ENCODE data around the gene RPTOR. TPM values are rescaled to one million over a fixed set of nuclear protein-coding genes. Genes with fewer than 3 reads are reported as not detected.

Gene RPTOR
- total and polyA plus RNA-seq, 10 of the 15 experiments (the other 5 are each of a cell fraction or from before 2014, with no cell fraction given), result 0.18 to 32.1 (median 7.8) TPM

- Histone ChIP-seq H3K9me3 (replicated peaks; ENCODE audit: control insufficient read depth, insufficient read depth, low read length) (no peaks in the 10 kb centered on the region), H3K4me2 (ENCODE audit: control insufficient read depth, insufficient read depth) (no peak overlapping the region), H2AFZ (ENCODE audit: control insufficient read depth, low read depth, low read length) (no peak overlapping the region), H3K79me2 (ENCODE audit: control insufficient read depth, insufficient read depth, low read length) (no peaks in the 10 kb centered on the region), H3K36me3 (ENCODE audit: control insufficient read depth in 2 of 2, insufficient read depth in 2 of 2, low read length in 1 of 2) (no peaks in the 10 kb centered on the region), H4K20me1 (ENCODE audit: control insufficient read depth, insufficient read depth) (no peaks in the 10 kb centered on the region), H3K27me3 (replicated peaks in 1 of 2; ENCODE audit: control insufficient read depth in 2 of 2, insufficient read depth in 2 of 2, low read length in 1 of 2) (peaks cover 0 to 2% of the 10 kb centered on the region in 2 experiments; a peak in 1 of 4 replicates), H3K4me3 (no peak overlapping the region), H3K27ac (ENCODE audit: control insufficient read depth, insufficient read depth) (no peak overlapping the region), H3K9ac (ENCODE audit: control insufficient read depth, insufficient read depth, low read length) (no peak overlapping the region), H3K4me1 (ENCODE audit: control insufficient read depth, insufficient read depth, low read length) (no peaks in the 10 kb centered on the region)
- intact Hi-C loops (cut with micrococcal nuclease; ENCODE audit: unreplicated experiment), result no loop called here
- ChIA-PET SMC1A (ENCODE audit: uncharacterized antibody, unreplicated experiment) (no interaction called here), CTCF (no interaction called here), POLR2A (interaction anchor here (0.9 kb wide), 1 partner anchor 11 kb away, joined by 3 read pairs; no protein-coding TSS in a partner anchor), RAD21 (ENCODE audit: unreplicated experiment) (no interaction called here)
- TF ChIP-seq SREBF2 (IDR thresholded peaks at IDR 0.05; ENCODE audit: low read length) (no peak), STAT1 (conservative IDR thresholded peaks at IDR 0.05) (no peak), ZNF622 (IDR thresholded peaks at IDR 0.05) (no peak), MTA2 (IDR thresholded peaks at IDR 0.05; ENCODE audit: low read depth) (no peak), MTA3 (IDR thresholded peaks at IDR 0.05; ENCODE audit: borderline replicate concordance, low read length) (no peak)
- TF ChIP-seq, protein P1, sequence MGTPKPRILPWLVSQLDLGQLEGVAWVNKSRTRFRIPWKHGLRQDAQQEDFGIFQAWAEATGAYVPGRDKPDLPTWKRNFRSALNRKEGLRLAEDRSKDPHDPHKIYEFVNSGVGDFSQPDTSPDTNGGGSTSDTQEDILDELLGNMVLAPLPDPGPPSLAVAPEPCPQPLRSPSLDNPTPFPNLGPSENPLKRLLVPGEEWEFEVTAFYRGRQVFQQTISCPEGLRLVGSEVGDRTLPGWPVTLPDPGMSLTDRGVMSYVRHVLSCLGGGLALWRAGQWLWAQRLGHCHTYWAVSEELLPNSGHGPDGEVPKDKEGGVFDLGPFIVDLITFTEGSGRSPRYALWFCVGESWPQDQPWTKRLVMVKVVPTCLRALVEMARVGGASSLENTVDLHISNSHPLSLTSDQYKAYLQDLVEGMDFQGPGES (IDR thresholded peaks at IDR 0.05), result no peak
- no TSS peak for BruUV-seq (replicated peaks)
- in situ Hi-C loops (cut with MboI), result no loop called here
- WGBS (ENCODE audit: insufficient coverage, insufficient replicate concordance, low lambda C conversion rate, missing lambda C conversion rate), result 69% methylated on average over 15 of the region's 15 CpGs
- FAIRE-seq (no peak), DNase-seq (ENCODE audit: low read depth, low spot score) (no peak), ATAC-seq (no peak)
These were observed 32.4 kb upstream of the RPTOR start for GRCh38 chr17:80512233-80512632.

GRCh38 chr17:80513201-80513600 is 31.4 kb upstream of the RPTOR start:
- WGBS (ENCODE audit: insufficient coverage, insufficient replicate concordance, low lambda C conversion rate, missing lambda C conversion rate), result 71% methylated on average over 16 of the region's 16 CpGs
- peaks cover 0 to 2% of the 10 kb centered on the region in 2 experiments; a peak in 1 of 4 replicates for H3K27me3 ChIP-seq (replicated peaks in 1 of 2; ENCODE audit: control insufficient read depth in 2 of 2, insufficient read depth in 2 of 2, low read length in 1 of 2)
- SMC1A ChIA-PET (ENCODE audit: uncharacterized antibody, unreplicated experiment), result no interaction called here
- DNase-seq (ENCODE audit: low read depth, low spot score), result no peak
- no peak for ATAC-seq
- no peak overlapping the region for H3K4me2 ChIP-seq (ENCODE audit: control insufficient read depth, insufficient read depth)
- BruUV-seq (replicated peaks), result no TSS peak
- in situ Hi-C loops (cut with MboI), result no loop called here
- no peaks in the 10 kb centered on the region for H3K9me3 ChIP-seq (replicated peaks; ENCODE audit: control insufficient read depth, insufficient read depth, low read length)
- H3K9ac ChIP-seq (ENCODE audit: control insufficient read depth, insufficient read depth, low read length), result no peak overlapping the region
- H4K20me1 ChIP-seq (ENCODE audit: control insufficient read depth, insufficient read depth), result no peaks in the 10 kb centered on the region
- POLR2A ChIA-PET, result no interaction called here
- no peak overlapping the region for H3K4me3 ChIP-seq
- CTCF ChIA-PET, result no interaction called here
- no peak for FAIRE-seq
- H2AFZ ChIP-seq (ENCODE audit: control insufficient read depth, low read depth, low read length), result no peak overlapping the region
- H3K79me2 ChIP-seq (ENCODE audit: control insufficient read depth, insufficient read depth, low read length), result no peaks in the 10 kb centered on the region
- no peaks in the 10 kb centered on the region for H3K36me3 ChIP-seq (ENCODE audit: control insufficient read depth in 2 of 2, insufficient read depth in 2 of 2, low read length in 1 of 2)
- no peak overlapping the region for H3K27ac ChIP-seq (ENCODE audit: control insufficient read depth, insufficient read depth)
- intact Hi-C loops (cut with micrococcal nuclease; ENCODE audit: unreplicated experiment), result no loop called here
- no peaks in the 10 kb centered on the region for H3K4me1 ChIP-seq (ENCODE audit: control insufficient read depth, insufficient read depth, low read length)
- RAD21 ChIA-PET (ENCODE audit: unreplicated experiment), result no interaction called here
- TF ChIP-seq BCLAF1 (IDR thresholded peaks at IDR 0.05) (no peak), BACH1 (IDR thresholded peaks at IDR 0.05; ENCODE audit: borderline replicate concordance) (no peak), FOXK2 (IDR thresholded peaks at IDR 0.05) (no peak), NFIC (IDR thresholded peaks at IDR 0.05; ENCODE audit: low read depth, low read length) (no peak), MYB (IDR thresholded peaks at IDR 0.05; ENCODE audit: borderline replicate concordance, low read depth, low read length) (no peak), RAD21 (IDR thresholded peaks at IDR 0.05; ENCODE audit: insufficient read depth, low read depth, low read length) (no peak), ETV6 (conservative IDR thresholded peaks at IDR 0.05 in 1 of 2, IDR thresholded peaks at IDR 0.05 in 1 of 2; ENCODE audit: borderline replicate concordance in 1 of 2, low read depth in 1 of 2) (no peak), NRF1 (conservative IDR thresholded peaks at IDR 0.05; ENCODE audit: low read depth, low read length) (no peak), RAD51 (IDR thresholded peaks at IDR 0.05) (no peak), MTA2 (IDR thresholded peaks at IDR 0.05; ENCODE audit: low read depth) (no peak)
- TF ChIP-seq, protein P2, sequence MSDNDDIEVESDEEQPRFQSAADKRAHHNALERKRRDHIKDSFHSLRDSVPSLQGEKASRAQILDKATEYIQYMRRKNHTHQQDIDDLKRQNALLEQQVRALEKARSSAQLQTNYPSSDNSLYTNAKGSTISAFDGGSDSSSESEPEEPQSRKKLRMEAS (IDR thresholded peaks at IDR 0.05; ENCODE audit: low read depth, low read length), result no peak
